NCI-H510A treated with DMSO at 0.1 percent for 48 hours (cell line): ENCODE results near the gene ZNF563.
A peak's percentile ranks its signal among the peaks of the same experiment; 100 is the strongest.
"Not testable (repeated sequence)": the region's sequence is repeated elsewhere in the genome, so short reads cannot be mapped to it uniquely, and the experiment has no call there.

Source experiments
- DNase-seq: peaks from one replicate; lab custom pipeline; 2025; lab: John Stamatoyannopoulos, UW

Gene ZNF563

GRCh38 chr19:12333162-12334159 is at the start of gene ZNF563:
Gene ZNF563, minus strand, starts transcription at chr19:12333633. Its CDS starts 151 bp downstream, at chr19:12333482.
- peak; percentile 93 for DNase-seq

GRCh38 chr19:12380444-12380737 is 47.0 kb upstream of the ZNF563 start:
- DNase-seq: no peak

GRCh38 chr19:12379732-12380443 is 46.5 kb upstream of the ZNF563 start:
- DNase-seq: no peak

GRCh38 chr19:12374026-12374425 is 40.6 kb upstream of the ZNF563 start:
- DNase-seq: no peak

GRCh38 chr19:12365236-12366162 is 32.1 kb upstream of the ZNF563 start, which contains the start of gene ZNF442:
Gene ZNF442, minus strand, starts transcription at chr19:12365683. Its CDS starts 2,052 bp downstream, at chr19:12363631.
- peak; percentile 79 for DNase-seq

GRCh38 chr19:12364391-12365235 is 31.2 kb upstream of the ZNF563 start:
- DNase-seq: no peak

- DNase-seq: not testable (repeated sequence)
These were observed 28.8 kb upstream of the ZNF563 start for GRCh38 chr19:12362236-12362635.

GRCh38 chr19:12353375-12353774 is 19.9 kb upstream of the ZNF563 start:
- DNase-seq: no peak

- no peak for DNase-seq
These were observed 17.4 kb upstream of the ZNF563 start for GRCh38 chr19:12350890-12351197.

- DNase-seq: no peak
These were observed 16.9 kb upstream of the ZNF563 start for GRCh38 chr19:12350185-12350889.

GRCh38 chr19:12346896-12347295 is 13.5 kb upstream of the ZNF563 start:
- DNase-seq: no peak

GRCh38 chr19:12345197-12345596 is 11.8 kb upstream of the ZNF563 start:
- DNase-seq: no peak

GRCh38 chr19:12331211-12331941 is 2.1 kb downstream of the ZNF563 start:
- no peak for DNase-seq

- no peak for DNase-seq
These were observed 3.1 kb downstream of the ZNF563 start for GRCh38 chr19:12330340-12330739.

GRCh38 chr19:12325690-12326089 is 7.7 kb downstream of the ZNF563 start:
- no peak for DNase-seq

- DNase-seq: no peak
These were observed 14.5 kb downstream of the ZNF563 start for GRCh38 chr19:12318782-12319413.

GRCh38 chr19:12314553-12314952 is 18.9 kb downstream of the ZNF563 start:
- peak; percentile 5 for DNase-seq

- DNase-seq: not testable (repeated sequence)
These were observed 24.5 kb downstream of the ZNF563 start for GRCh38 chr19:12308891-12309290.

GRCh38 chr19:12295191-12295590 is 38.2 kb downstream of the ZNF563 start:
- DNase-seq: no peak
